NCI-H82 (cell line): ENCODE data around the gene ALK.

Experiments
- DNase-seq: peaks from one replicate; lab custom pipeline; 2025; lab: John Stamatoyannopoulos, UW

Gene ALK

DNA sequence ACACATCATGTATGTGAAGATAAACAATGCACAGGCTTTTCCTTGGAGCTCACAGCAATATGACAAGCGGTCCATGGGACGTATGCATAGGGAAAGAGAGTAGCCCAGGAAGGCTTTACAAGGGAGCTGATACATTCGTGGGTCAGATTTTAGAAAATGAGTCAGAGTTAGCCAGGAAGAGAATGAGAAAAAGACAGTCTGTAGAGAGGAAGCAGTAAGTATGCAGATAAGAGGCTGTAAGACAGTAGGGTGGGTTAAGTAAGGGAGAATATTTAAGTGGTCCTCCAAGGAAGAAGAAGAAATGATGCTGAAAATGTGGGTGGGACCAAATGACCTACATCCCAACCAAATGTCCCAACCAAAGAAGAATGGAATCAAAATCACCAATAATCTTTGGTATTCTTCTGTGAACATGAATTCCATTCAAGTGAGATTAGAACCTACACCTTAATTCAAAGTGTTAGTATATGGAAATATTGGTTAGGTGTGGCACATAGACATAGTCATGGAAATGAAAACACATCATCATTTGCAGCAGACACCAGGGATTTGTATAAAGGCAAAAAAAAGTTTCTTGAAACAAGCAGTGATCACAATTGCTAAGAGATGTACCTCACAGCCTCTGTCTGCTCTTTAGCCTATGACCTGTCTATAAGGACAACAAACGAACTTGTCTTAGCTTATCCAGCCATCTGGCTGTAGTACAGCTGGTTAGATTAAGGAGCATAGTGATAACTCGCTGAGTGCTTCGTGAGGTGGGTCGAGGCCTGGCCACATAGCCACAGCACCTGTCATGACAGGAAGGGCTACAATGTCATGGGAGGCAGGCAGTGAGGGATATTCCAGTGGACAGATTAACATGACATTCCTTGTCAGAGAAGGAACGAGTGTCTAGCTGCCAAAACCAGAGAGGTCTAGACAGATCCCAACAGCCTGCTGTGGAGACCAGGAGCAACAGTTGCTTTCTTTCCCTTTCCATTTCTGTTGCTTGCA is 133.6 kb downstream of the ALK start:
- peak; percentile 97 for DNase-seq

DNA sequence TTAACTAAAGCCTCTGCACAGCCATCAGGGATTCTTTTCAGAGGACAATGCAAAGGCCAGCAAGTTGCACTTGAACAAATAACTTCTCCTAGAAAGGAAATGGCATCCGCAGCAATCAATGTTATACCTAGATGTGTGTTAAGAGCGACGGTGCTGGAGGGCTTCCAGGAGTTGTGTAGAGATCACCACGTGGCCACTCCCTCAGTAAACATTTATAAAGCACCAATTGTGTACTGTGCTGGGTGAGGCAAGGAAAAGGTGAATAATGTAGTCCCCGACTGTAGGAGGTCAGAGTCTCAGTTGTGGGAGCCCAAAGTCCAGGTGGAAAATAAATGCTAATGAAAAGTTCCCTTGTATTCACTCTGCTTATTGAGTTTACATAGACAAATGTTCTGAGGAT is 135.0 kb downstream of the ALK start:
- DNase-seq: no peak

DNA sequence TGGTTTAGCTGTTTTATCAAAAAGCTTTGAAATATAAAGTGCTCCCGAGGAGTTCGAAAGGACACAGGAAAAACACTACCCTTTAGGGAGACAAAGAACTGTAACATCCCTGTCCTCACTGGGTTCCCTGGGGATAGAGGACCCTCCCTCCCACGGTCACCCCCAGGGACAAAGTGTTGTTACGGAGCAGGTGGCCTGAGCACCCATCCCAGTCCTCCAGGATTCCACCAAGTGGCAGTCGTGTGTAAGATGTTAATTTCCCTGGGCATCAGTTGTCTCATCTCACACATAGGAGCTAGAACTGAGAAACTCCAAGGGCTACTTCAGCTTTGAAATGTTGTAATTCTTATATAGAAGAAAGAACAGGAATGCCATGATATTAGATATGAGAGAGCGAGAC is 137.7 kb downstream of the ALK start:
- DNase-seq: peak; percentile 77

DNA sequence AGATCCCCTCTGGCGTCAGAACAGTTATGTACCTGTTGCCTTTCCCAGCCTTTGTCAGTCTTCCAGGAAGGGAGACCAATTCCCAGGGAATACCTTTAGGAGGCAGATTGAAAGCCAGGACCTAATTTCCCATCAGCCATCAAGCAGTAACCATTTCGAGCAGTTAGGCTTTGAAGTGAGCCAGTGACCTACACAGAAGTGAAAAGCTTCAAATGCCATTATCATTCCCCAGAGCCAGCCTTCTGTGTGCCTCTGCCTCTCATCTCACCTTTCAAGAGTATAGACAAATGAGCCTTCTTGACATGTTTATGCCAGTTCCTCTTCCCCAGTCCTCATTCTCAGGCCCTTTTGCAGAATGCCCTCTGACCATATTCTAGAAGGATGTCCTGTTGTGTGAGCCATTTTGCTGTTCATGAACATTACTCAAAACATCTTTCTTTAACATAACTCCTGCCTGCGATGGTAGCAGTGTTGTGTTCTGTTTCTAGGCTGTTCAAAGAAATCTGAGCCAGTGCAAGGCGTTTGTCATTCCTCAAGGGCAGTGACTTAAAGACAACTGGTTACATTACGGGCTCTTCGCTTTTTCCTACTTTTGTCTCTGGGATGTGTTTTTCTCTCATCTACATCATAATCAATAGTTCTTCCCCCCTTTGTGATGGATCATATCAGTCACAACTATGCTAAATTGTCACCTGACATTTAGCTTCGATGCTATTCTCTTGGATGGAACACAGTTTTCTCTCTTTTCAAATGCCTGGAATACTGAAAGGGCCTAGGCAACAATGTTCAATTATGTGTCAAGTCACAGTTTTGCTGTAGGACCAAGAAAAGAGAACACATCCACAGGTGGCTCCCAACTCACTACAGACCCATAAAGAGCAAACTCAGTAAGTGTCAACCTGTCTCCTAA is 138.6 kb downstream of the ALK start:
- no peak for DNase-seq

- peak; percentile 92 for DNase-seq
Observed at GRCh38 chr2:29782087-29782486, 139.3 kb downstream of the ALK start.

- no peak for DNase-seq
Observed at GRCh38 chr2:29780906-29781305, 140.5 kb downstream of the ALK start.

DNA sequence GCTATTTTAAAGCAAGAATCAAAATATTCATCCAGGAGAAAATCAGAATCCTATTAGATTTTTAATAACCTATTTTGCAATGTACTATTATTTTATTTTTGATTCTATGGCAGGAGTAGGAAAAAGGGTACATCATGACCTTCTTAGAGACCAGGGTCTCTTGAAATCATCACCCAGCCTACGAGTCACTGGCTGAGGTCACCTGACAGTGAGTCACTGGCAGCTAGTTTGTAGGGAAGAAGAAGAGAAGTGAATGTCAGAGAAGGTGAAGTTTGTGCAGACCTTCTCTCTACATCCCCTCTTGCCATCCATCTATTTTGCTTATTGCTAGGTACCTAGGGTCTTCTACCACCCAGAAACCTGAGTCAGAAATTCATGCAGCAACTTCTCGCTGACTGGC is 144.2 kb downstream of the ALK start:
- DNase-seq: no peak

- DNase-seq: no peak
Observed at GRCh38 chr2:29776406-29776805, 145.0 kb downstream of the ALK start.

DNA sequence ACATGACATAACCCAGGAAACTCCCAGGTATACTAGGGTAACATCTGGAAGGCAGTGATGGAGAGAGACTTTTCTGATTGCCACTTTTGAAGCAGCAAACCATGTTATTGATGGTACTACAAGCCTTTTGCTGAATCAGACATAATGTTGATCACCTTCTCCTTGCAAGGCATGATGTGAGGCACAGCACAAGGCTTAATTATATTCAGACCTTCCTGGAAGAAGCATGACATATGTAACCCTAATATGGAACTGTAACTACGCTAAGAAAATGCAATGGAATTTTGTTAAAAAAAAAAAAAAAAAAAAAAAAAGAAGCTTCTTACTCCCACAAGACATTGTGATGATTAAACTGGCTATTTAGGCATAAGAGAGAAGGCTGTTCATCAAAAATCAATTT is 145.4 kb downstream of the ALK start:
- no peak for DNase-seq

DNA sequence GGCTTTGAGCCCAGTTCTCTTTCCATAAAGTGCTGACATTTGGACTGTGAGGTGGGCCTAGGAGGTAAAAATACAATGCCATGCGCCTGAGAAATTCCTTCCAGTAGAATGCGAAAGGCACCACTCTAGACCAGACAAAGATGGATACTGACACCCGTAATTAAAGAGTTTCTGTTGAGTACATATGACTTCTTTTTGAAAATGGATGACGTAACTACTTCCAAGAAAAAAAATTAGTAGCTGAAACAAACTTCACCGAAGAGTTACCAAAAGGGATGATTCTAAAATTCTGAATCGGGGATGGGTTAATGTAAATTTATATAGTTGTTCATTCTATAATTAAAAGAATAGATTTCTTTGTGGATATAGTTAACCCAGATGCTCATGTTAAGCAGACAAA is 146.8 kb downstream of the ALK start:
- no peak for DNase-seq

- DNase-seq: no peak
Observed at GRCh38 chr2:29770846-29771245, 150.5 kb downstream of the ALK start.

DNA sequence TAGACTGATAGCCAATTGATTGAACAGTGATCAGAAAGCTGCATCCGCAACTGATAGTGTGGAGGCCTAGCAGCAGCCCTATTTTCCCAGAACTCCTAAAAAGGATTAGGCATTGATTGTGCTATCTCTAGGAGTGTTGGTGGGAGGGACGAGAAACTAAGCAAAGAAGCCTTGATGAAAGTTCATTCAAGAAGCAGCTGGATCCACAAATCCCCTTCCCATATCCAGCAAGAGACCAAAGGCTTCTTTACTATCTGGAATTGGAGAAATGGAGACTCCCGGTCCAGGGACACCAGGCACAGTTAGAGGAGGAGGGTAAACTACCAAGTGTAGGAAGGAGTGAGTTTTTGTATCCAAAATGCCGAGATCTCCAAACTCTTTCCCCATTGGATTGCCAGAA is 151.5 kb downstream of the ALK start:
- no peak for DNase-seq

DNA sequence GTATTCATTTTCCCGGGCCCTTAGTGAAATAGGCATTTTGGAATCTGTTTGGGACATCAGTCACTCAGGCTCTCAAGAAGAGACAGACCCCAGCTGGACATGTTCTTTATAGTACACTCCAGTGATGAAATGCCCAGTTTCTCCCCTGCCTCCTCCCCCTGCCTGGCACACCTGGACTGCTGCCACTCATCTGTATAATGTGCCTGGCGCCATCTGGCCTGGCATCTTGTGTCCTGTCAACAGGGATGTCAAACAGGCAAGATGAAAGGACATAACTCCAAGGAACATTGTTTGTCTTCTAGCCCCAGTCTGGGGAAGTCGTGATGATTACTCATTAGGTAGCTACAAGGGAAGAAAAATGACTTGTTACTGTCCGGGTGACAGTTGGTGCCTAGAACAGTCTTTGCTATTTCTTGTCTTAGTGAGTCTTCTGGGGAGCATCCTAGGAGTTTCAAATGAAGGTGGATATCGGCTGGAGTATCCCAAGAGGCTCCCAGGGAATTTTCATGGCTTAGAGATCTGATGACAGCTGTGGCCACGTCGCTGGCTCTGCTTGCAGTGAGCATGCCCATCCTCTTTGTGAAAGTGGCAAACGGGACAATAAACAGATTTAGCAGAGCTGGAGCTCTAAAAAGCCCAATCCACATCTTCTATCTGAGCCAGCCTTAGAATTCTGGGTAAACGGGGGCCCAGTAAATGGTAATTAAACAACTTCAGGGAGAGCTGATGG is 153.6 kb downstream of the ALK start:
- peak; percentile 73 for DNase-seq

DNA sequence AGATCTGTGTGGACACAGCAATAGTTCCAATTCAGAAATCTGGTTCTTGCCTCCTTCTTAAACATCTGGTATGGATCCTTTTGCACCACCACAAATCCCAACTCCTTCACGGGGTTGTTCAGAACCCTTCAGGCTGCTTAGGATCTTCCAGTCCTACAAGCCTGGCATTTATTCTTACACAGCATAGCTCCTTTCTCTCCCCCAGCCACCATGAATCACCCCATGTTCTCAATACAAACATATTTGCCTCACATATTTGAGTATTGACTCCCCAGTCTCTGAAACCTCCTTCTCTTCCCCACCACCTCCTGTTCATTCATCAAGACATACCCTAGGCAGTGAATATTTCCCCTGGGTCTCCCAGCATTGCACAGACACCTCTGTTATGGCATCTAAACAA is 155.2 kb downstream of the ALK start:
- no peak for DNase-seq

DNA sequence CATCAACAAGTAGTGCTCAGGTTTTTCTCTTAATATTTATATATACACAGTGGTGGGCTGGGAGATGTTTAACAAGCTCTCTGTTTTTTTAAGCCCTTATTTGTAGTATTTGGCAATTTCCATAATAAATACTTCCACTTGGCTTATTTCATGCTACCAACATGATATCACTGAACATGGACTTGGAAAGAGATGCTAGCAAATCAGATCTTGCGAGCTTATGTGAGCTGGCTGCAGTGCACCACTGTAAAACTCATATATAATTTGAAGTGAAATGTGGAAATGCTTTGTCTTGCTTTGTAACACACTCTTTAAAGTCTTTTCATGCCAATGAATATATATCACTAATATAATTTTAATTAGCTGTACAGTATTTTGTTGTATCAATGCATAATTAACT is 155.7 kb downstream of the ALK start:
- DNase-seq: no peak

GRCh38 chr2:29763371-29763770 is 158.0 kb downstream of the ALK start:
- no peak for DNase-seq

DNA sequence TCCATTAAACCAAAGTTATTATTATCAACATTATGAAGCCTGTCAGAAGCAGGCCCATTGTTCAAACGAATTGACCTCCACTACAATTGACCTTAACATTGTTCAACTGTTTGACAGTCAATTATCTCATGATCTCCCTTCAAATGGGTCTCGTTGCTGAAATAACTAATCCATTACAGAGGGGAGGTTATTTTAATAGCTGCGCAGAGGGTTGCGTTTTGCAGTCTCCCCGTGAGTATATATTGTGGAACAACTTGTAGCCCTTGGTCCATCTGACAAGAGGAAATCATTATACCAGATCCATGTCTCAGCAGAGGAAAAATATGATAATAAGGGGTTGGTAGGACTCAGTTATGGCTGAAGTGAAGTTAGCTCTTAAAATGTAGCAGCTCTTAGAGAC is 159.1 kb downstream of the ALK start:
- no peak for DNase-seq

DNA sequence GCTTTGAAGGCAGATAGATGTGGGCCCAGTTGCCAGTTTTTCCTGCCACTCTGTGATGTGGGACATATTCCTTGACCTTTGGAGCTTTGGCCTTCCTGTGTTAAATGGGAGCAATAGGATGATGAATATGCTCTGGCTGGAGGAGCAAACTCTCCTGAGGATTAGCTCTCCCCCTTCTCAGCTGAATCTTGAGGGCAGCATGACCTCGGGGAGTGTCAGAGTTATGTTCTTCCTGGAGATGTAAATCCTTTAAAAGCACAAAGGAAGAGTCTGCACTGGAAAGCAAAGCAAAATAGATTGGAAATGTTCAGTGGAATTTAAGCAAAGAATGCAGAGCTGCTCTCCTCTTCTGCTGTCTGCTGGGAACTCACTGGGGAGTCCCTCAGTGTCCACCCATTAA is 160.1 kb downstream of the ALK start:
- DNase-seq: no peak

DNA sequence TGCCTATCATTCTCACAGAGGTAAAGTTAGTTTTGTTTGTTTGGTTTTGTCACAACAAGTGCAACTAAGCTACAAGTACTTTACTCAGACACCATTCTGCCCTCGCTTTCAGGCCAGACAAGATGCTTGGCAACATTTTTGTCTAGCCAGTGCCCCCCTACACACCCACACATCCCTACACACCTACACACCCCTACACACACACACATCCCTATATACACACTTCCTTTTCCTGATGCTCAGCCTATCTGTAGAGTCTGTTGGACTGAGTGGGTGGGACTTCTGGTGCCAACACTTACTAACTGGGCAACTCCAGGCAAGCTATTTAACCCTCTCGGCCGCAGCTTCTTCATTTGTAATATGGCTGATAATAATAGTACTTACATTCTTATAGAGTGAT is 161.4 kb downstream of the ALK start:
- DNase-seq: no peak

DNA sequence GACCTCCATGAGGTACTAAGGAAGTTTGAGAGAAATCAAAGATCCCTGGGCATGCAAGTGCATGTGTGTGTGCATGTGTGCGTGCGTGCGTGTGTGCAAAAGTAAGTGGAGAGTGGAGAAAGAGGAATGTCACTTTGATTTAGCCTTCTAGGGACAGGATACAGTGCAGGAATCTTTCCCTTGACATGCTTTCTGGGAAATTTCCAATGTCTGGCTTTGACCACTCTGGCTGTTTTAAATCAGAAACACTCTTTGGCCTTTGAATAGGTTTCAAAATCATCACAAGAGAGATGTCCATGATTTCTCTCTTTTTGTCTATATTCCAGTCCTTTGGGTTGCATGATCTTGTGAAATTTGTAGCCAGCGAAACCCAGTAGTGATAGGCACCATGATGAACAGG is 162.0 kb downstream of the ALK start:
- no peak for DNase-seq

GRCh38 chr2:29755829-29756228 is 165.6 kb downstream of the ALK start:
- DNase-seq: no peak

- DNase-seq: no peak
Observed at GRCh38 chr2:29755233-29755632, 166.2 kb downstream of the ALK start.
